NB4 (cell line): Measurements from ENCODE around the gene VILL.

ENCODE experiments used
- DNase-seq: peaks from one replicate; pipeline ENCODE4 v3.0.0; 2010; ENCODE audit warnings: low read depth
- H3K4me3 ChIP-seq: one replicate; pipeline ENCODE4 v1.5.1; 2011; ENCODE audit warnings: mild to moderate bottlenecking, low read depth, low read length, moderate library complexity
- MAX ChIP-seq: IDR thresholded peaks from 2 replicates; pipeline ENCODE4 v1.6.1; 2011; ENCODE audit warnings: low read depth, low read length
- MYC ChIP-seq: IDR thresholded peaks from 2 replicates; pipeline ENCODE4 v1.6.1; 2011; ENCODE audit warnings: low read depth, low read length
- POLR2A ChIP-seq: IDR thresholded peaks from 2 replicates; pipeline ENCODE4 v1.6.1; 2011; ENCODE audit warnings: mild to moderate bottlenecking; ENCODE audit not compliant: insufficient read length; ENCODE audit errors: extremely low read depth
- TF ChIP-seq, protein P1 (sequence below): IDR thresholded peaks from one replicate; pipeline ENCODE4 v1.5.1; 2012; ENCODE audit warnings: low read depth, low read length

The VILL gene

DNA sequence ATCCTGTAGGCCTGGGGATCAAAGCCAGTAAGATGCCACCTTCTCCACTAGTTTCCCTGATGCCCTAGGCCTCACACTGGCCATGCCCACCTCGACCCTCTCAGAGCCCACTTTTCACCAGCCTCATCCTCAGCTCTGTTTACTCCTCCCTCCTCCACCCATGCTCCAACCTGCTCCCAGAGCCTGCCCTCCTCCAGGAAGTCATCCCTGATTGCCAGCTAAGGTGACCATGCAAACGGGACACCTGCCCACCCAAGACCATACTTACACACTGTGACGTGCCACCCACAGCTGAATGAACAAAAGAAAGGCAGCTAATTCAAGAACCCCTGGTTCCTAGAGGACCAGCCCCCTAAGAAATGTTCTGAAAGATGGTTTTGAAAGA, 29.7 kb downstream of the VILL start:
- TF ChIP-seq, protein P1, sequence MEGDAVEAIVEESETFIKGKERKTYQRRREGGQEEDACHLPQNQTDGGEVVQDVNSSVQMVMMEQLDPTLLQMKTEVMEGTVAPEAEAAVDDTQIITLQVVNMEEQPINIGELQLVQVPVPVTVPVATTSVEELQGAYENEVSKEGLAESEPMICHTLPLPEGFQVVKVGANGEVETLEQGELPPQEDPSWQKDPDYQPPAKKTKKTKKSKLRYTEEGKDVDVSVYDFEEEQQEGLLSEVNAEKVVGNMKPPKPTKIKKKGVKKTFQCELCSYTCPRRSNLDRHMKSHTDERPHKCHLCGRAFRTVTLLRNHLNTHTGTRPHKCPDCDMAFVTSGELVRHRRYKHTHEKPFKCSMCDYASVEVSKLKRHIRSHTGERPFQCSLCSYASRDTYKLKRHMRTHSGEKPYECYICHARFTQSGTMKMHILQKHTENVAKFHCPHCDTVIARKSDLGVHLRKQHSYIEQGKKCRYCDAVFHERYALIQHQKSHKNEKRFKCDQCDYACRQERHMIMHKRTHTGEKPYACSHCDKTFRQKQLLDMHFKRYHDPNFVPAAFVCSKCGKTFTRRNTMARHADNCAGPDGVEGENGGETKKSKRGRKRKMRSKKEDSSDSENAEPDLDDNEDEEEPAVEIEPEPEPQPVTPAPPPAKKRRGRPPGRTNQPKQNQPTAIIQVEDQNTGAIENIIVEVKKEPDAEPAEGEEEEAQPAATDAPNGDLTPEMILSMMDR, result no peak
- no peak for TF ChIP-seq MYC
- TF ChIP-seq MAX, result no peak
- TF ChIP-seq POLR2A, result no peak
- no peak for DNase-seq
- no peak overlapping the region for H3K4me3 ChIP-seq

DNA sequence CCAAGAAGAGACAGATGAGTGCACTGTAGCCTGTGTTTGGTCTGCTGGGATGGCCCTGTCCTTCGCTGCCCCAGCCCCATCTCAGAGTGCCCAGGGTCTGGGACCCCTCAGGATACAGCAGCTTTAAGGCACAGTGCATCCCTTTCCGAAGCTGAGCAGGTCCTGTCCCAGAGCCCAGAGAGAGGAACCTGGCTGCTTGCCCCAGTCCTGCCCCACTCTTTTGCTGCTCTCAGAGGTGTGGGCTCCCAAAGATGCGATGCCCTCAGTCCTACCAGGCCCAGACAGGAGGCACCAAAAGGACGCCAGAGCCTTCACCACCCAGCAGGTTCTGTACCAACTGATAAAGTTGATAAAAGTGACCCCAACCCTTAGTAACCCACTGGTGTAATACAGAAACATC, 30.6 kb downstream of the VILL start:
- DNase-seq, result no peak
- TF ChIP-seq, protein P1, result no peak
- TF ChIP-seq MYC (no peak), POLR2A (no peak), MAX (no peak)
- H3K4me3 ChIP-seq, result no peak overlapping the region

- H3K4me3 ChIP-seq, result no peak overlapping the region
- TF ChIP-seq MYC, result no peak
- TF ChIP-seq MAX, result no peak
- no peak for TF ChIP-seq POLR2A
- TF ChIP-seq, protein P1, result no peak
- DNase-seq, result no peak
Observed at GRCh38 chr3:38022301-38022700, 31.7 kb downstream of the VILL start.

- H3K4me3 ChIP-seq, result no peak overlapping the region
- TF ChIP-seq POLR2A (no peak), MAX (no peak), MYC (no peak)
- TF ChIP-seq, protein P1, result no peak
- DNase-seq, result no peak
Observed at GRCh38 chr3:38022896-38023709, 32.5 kb downstream of the VILL start.

GRCh38 chr3:38026856-38027255, 36.3 kb downstream of the VILL start:
- H3K4me3 ChIP-seq, result no peak overlapping the region
- DNase-seq, result no peak
- no peak for TF ChIP-seq MYC
- TF ChIP-seq MAX, result no peak
- TF ChIP-seq POLR2A, result no peak
- TF ChIP-seq, protein P1, result no peak
